Right atrium auricular region (tissue), 2 donors: Measurements from ENCODE around the gene KIFAP3. TPM values are rescaled to one million over a fixed set of nuclear protein-coding genes. Genes with fewer than 3 reads are reported as not detected.
"Not testable (repeated sequence)": the region's sequence is repeated elsewhere in the genome, so short reads cannot be mapped to it uniquely, and the experiment has no call there.

ENCODE experiments used
- DNase-seq: peaks from one replicate; pipeline ENCODE4 v3.0.0-alpha.2; 2019; ENCODE audit warnings: low spot score
- H3K27ac ChIP-seq, 2 donors: fragments of 200-600 bp; sonication (generic); 1 replicate in 1 of 2; 2 replicates in 1 of 2; pipeline ENCODE4 v1.5.1; 2016 to 2019
- H3K27me3 ChIP-seq, 2 donors: fragments of 200-600 bp; sonication (generic); one replicate each; pipeline versions ENCODE4 v1.5.1 to v1.6.0; 2017 to 2019
- H3K36me3 ChIP-seq: fragments of 200-600 bp; sonication (generic); one replicate; pipeline ENCODE4 v1.5.1; 2016
- H3K4me1 ChIP-seq, 2 donors: fragments of 200-600 bp; sonication (generic); one replicate each; pipeline versions ENCODE4 v1.5.1 to v1.6.0; 2017 to 2019
- H3K4me3 ChIP-seq, 2 donors: fragments of 200-600 bp; sonication (generic); 1 replicate in 1 of 2; 2 replicates in 1 of 2; pipeline ENCODE4 v1.5.1; 2017 to 2019; ENCODE audit warnings: mild to moderate bottlenecking in 1 of 2, moderate library complexity in 1 of 2
- H3K9me3 ChIP-seq, 2 donors: fragments of 200-600 bp; sonication (generic); one replicate each; pipeline ENCODE4 v1.5.1; 2019
- total RNA-seq, 2 donors: library from RNA; depleted of rRNA; stranded (reverse); fragments of >200 nt; gene quantifications; one replicate each; pipeline ENCODE4 v1.1.0, GENCODE V29; 2016
- TF ChIP-seq, protein P1 (sequence below), 2 donors: fragments of 200-600 bp; sonication (generic); IDR thresholded peaks; one replicate each; pipeline ENCODE4 v1.5.1; 2019; ENCODE audit warnings: antibody characterized with exemption in 2 of 2

The KIFAP3 gene
- total RNA-seq, 2 donors from 2014 or later: 52.3 to 62.2 TPM

DNA sequence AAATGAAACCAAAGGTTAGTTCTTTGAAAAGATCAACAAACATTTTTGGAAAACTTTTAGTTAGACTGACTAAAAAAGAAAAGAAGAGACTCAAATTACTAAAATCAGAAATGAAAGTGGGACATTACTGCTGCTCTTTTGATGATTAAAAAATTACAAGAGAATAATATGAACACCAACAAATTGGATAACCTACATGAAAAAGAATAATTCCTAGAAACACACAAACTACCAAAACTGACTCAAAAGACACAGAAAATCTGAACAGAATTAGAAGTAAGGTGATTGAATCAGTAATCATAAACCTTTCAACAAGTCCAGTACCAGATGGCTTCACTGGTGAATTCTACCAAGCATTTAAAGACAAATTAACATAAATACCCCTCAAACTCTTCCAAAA is 5.6 kb downstream of the KIFAP3 start:
- H3K27me3 ChIP-seq: no peaks in the 10 kb centered on the region
- TF ChIP-seq, protein P1, sequence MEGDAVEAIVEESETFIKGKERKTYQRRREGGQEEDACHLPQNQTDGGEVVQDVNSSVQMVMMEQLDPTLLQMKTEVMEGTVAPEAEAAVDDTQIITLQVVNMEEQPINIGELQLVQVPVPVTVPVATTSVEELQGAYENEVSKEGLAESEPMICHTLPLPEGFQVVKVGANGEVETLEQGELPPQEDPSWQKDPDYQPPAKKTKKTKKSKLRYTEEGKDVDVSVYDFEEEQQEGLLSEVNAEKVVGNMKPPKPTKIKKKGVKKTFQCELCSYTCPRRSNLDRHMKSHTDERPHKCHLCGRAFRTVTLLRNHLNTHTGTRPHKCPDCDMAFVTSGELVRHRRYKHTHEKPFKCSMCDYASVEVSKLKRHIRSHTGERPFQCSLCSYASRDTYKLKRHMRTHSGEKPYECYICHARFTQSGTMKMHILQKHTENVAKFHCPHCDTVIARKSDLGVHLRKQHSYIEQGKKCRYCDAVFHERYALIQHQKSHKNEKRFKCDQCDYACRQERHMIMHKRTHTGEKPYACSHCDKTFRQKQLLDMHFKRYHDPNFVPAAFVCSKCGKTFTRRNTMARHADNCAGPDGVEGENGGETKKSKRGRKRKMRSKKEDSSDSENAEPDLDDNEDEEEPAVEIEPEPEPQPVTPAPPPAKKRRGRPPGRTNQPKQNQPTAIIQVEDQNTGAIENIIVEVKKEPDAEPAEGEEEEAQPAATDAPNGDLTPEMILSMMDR (IDR thresholded peaks at IDR 0.05): no peak
- H3K27ac ChIP-seq: no peak overlapping the region
- no peak overlapping the region for H3K4me3 ChIP-seq
- no peaks in the 10 kb centered on the region for H3K36me3 ChIP-seq
- H3K9me3 ChIP-seq: peaks cover 0 to 11% of the 10 kb centered on the region in 2 donors
- H3K4me1 ChIP-seq: peaks cover 0 to 35% of the 10 kb centered on the region in 2 donors
- DNase-seq: no peak

DNA sequence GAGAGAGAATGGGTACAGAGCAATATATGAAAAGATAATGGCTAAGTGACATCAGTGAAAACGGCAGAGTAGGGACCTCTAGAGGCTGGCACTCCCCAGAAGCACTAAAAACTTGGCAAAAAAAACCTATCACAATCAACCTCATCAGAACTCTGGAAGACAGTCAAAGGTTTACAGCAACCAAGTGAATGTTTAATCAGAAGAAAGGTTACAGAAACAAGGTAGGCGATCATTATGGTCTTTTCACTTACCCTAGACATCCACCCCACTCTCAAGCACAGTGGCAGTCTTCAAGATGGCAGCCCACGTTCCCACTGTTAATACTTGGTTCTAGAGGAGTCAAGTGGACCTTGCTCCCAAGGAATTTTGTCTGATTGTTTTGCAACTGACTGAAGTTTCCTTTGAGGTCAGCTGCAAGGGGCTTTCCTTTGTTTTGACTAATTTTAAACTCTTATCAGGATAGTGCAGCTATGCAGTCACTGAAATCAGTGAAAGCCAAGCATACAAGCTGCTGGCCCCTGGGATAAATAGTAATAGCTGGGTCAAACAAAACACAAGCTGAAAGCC is 7.2 kb downstream of the KIFAP3 start:
- no peaks in the 10 kb centered on the region for H3K36me3 ChIP-seq
- H3K27me3 ChIP-seq: no peaks in the 10 kb centered on the region
- H3K4me3 ChIP-seq: no peak overlapping the region
- no peak overlapping the region for H3K27ac ChIP-seq
- TF ChIP-seq, protein P1 (IDR thresholded peaks at IDR 0.05): peak in 1 of 2 donors; percentile 35
- H3K4me1 ChIP-seq: peaks cover 0 to 21% of the 10 kb centered on the region in 2 donors
- no peak for DNase-seq
- H3K9me3 ChIP-seq: peaks cover 0 to 11% of the 10 kb centered on the region in 2 donors

DNA sequence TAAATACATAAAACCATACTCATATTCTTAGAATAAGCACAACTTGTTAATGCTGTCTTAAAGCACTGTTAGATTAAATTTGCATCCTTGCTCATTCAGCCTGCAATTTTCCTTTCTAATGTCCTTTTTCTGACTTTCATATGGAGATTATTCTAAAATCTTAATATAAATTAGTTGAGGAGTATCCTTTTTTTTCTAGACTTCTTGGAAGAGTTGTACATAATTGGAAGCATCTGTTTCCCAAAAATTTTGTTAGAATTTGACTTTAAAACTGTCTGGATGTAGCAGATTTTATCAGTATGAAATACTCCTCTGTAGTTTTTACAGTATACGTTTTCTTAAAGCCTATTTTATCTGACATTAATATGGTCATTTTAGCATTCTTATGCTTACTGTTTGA is 9.7 kb downstream of the KIFAP3 start:
- no peaks in the 10 kb centered on the region for H3K9me3 ChIP-seq
- no peak for DNase-seq
- H3K4me3 ChIP-seq: no peak overlapping the region
- no peaks in the 10 kb centered on the region for H3K27me3 ChIP-seq
- no peak overlapping the region for H3K27ac ChIP-seq
- H3K4me1 ChIP-seq: peaks cover 0 to 19% of the 10 kb centered on the region in 2 donors
- TF ChIP-seq, protein P1 (IDR thresholded peaks at IDR 0.05): no peak
- no peaks in the 10 kb centered on the region for H3K36me3 ChIP-seq

DNA sequence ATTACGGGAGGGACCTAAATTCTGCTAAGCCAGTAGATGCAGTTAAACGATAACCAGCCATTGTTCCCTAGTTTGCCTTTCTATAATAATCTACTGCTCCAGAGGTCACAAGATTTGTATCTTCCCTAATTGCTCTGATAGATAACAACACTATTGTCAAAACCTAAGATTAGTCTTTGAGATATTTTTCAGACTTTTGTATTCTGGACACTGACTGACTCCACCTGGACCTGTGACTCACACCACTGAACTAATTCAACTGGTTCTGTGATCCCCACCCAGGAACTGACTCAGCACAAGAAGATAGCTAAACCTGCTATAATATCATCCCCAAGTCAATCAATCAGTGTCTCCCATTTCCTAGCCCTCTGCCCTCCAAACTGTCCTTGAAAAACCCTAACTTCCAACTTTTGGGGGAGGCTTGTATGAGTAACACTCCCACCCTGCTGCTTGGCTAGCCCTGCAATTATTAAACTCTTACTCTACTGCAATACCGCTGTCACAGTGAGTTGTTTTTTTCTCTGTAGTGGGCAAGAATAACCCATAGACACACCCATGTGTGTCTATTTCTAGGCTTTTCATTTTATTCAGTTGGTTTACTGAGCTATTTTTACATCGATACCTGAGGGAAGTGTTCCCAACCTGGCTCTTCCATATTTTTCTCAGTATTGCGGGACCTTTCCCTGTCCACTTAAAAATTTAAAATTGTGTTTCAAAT is 11.2 kb downstream of the KIFAP3 start:
- no peak overlapping the region for H3K27ac ChIP-seq
- no peak overlapping the region for H3K4me3 ChIP-seq
- DNase-seq: no peak
- H3K36me3 ChIP-seq: no peaks in the 10 kb centered on the region
- peaks cover 0 to 17% of the 10 kb centered on the region in 2 donors for H3K4me1 ChIP-seq
- TF ChIP-seq, protein P1 (IDR thresholded peaks at IDR 0.05): no peak
- no peaks in the 10 kb centered on the region for H3K27me3 ChIP-seq
- no peaks in the 10 kb centered on the region for H3K9me3 ChIP-seq

DNA sequence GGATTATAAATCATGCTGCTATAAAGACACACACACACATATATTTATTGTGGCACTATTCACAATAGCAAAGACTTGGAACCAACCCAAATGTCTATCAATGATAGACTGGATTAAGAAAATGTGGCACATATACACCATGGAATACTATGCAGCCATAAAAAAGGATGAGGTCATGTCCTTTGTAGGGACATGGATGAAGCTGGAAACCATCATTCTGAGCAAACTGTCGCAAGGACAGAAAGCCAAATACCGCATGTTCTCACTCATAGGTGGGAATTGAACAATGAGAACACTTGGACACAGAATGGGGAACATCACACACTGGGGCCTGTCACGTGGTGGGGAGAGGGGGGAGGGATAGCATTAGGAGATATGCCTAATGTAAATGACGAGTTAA is 12.8 kb downstream of the KIFAP3 start:
- H3K27ac ChIP-seq, H3K4me3 ChIP-seq, DNase-seq, H3K27me3 ChIP-seq, H3K4me1 ChIP-seq, H3K9me3 ChIP-seq, H3K36me3 ChIP-seq: not testable (repeated sequence)

DNA sequence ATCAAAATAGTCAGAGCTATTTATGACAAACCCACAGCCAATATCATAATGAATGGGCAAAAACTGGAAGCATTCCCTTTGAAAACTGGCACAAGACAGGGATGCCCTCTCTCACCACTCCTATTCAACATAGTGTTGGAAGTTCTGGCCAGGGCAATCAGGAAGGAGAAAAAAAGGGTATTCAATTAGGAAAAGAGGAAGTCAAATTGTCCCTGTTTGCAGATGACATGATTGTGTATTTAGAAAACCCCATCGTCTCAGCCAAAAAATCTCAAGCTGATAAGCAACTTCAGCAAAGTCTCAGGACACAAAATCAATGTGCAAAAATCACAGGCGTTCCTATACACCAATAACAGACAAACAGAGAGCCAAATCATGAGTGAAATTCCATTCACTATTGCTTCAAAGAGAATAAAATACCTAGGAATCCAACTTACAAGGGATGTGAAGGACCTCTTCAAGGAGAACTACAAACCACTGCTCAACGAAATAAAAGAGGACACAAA is 14.4 kb downstream of the KIFAP3 start:
- not testable (repeated sequence) for DNase-seq, H3K4me1 ChIP-seq, H3K27me3 ChIP-seq, H3K9me3 ChIP-seq, H3K4me3 ChIP-seq, H3K36me3 ChIP-seq, H3K27ac ChIP-seq
